Loucy (cell line): ENCODE data around the gene RNF224.

ENCODE experiments used
- H2AFZ ChIP-seq: fragments of 200-600 bp; sonication (generic); 2 replicates; pipeline ENCODE4 v1.6.0; 2016; ENCODE audit warnings: antibody characterized with exemption, mild to moderate bottlenecking, low read length, moderate library complexity
- H3F3A ChIP-seq: fragments of 200-600 bp; 2 replicates; pipeline ENCODE4 v1.6.0; 2016; ENCODE audit warnings: antibody characterized with exemption, low read depth, mild to moderate bottlenecking
- H3K27me3 ChIP-seq: fragments of 200-600 bp; sonication (generic); 2 replicates; pipeline ENCODE4 v1.6.1; 2014; ENCODE audit warnings: low read length, mild to moderate bottlenecking; ENCODE audit not compliant: insufficient read depth, poor library complexity, severe bottlenecking
- H3K36me3 ChIP-seq: fragments of 200-600 bp; sonication (generic); 2 replicates; pipeline ENCODE4 v1.6.1; 2016; ENCODE audit warnings: low read length; ENCODE audit not compliant: insufficient read depth
- H3K4me1 ChIP-seq: fragments of 200-600 bp; sonication (generic); 2 replicates; pipeline ENCODE4 v1.5.1; 2014; ENCODE audit warnings: low read length, mild to moderate bottlenecking; ENCODE audit not compliant: insufficient read depth, poor library complexity, severe bottlenecking
- H3K4me2 ChIP-seq: fragments of 200-600 bp; sonication (generic); 2 replicates; pipeline ENCODE4 v1.6.0; 2014; ENCODE audit warnings: antibody characterized with exemption, low read length, low read depth, mild to moderate bottlenecking; ENCODE audit not compliant: poor library complexity, severe bottlenecking
- H3K4me3 ChIP-seq: fragments of 200-600 bp; sonication (generic); 2 replicates; pipeline ENCODE4 v1.5.1; 2014; ENCODE audit warnings: low read length, mild to moderate bottlenecking, mixed read lengths; ENCODE audit not compliant: poor library complexity, severe bottlenecking
- H3K79me2 ChIP-seq: fragments of 200-600 bp; sonication (generic); 2 replicates; pipeline ENCODE4 v1.6.1; 2014; ENCODE audit warnings: low read length; ENCODE audit not compliant: insufficient read depth
- H3K9ac ChIP-seq: fragments of 200-600 bp; sonication (generic); 2 replicates; pipeline ENCODE4 v1.6.0; 2014; ENCODE audit warnings: mild to moderate bottlenecking, low read depth, low read length, moderate library complexity; ENCODE audit not compliant: poor library complexity, severe bottlenecking
- H3K9me2 ChIP-seq: fragments of 200-600 bp; sonication (generic); replicated peaks from 2 replicates; pipeline ENCODE4 v1.6.1; 2016; ENCODE audit warnings: low read depth, low read length, mixed read lengths
- H3K9me3 ChIP-seq: fragments of 200-600 bp; sonication (generic); 2 replicates; pipeline ENCODE4 v1.6.1; 2014; ENCODE audit warnings: mild to moderate bottlenecking, antibody characterized with exemption, low read length, low read depth; ENCODE audit not compliant: insufficient read depth
- H4K20me1 ChIP-seq: fragments of 200-600 bp; sonication (generic); 2 replicates; pipeline ENCODE4 v1.6.0; 2014; ENCODE audit warnings: antibody characterized with exemption, low read length, mild to moderate bottlenecking; ENCODE audit not compliant: insufficient read depth, poor library complexity, severe bottlenecking
- CTCF ChIP-seq: fragments of 200-600 bp; sonication (generic); conservative IDR thresholded peaks from 2 replicates; pipeline ENCODE4 v1.5.1; 2014; ENCODE audit warnings: mild to moderate bottlenecking, antibody characterized with exemption, low read length
- EZH2phosphoT487 ChIP-seq: fragments of 200-600 bp; IDR thresholded peaks from 2 replicates; pipeline ENCODE4 v1.6.1; 2018; ENCODE audit warnings: antibody characterized with exemption, mild to moderate bottlenecking, moderate library complexity, borderline replicate concordance

Gene RNF224

GRCh38 chr9:137200311-137201204 is 26.7 kb upstream of the RNF224 start, which contains the start of gene TPRN:
TPRN (minus strand) TSS chr9:137200741; CDS start chr9:137200711, 30 bp downstream.
- Histone ChIP-seq H3K27me3 (no peaks in the 10 kb centered on the region), H3K9me3 (no peaks in the 10 kb centered on the region), H3K9me2 (no peaks in the 10 kb centered on the region), H3K4me2 (peak within 1 kb of the TSS; percentile 83), H3K4me3 (peak within 1 kb of the TSS; percentile 85), H3K79me2 (peaks cover 62% of the 10 kb centered on the region), H4K20me1 (peaks cover 25% of the 10 kb centered on the region), H3K4me1 (peaks cover 37% of the 10 kb centered on the region), H3K9ac (peak within 1 kb of the TSS; percentile 89), H2AFZ (no peak within 1 kb of the TSS), H3K36me3 (no peaks in the 10 kb centered on the region), H3F3A (no peaks in the 10 kb centered on the region)
- TF ChIP-seq CTCF, result no peak
- no peak for TF ChIP-seq EZH2phosphoT487

GRCh38 chr9:137201205-137201868 is 26.0 kb upstream of the RNF224 start:
- Histone ChIP-seq H3K79me2 (peaks cover 70% of the 10 kb centered on the region), H3K27me3 (no peaks in the 10 kb centered on the region), H3K4me3 (peak overlapping the region; percentile 85), H3K4me2 (peak overlapping the region; percentile 83), H2AFZ (no peak overlapping the region), H3K9ac (peak overlapping the region; percentile 89), H4K20me1 (peaks cover 29% of the 10 kb centered on the region), H3F3A (no peaks in the 10 kb centered on the region), H3K9me2 (no peaks in the 10 kb centered on the region), H3K4me1 (peaks cover 37% of the 10 kb centered on the region), H3K9me3 (no peaks in the 10 kb centered on the region), H3K36me3 (no peaks in the 10 kb centered on the region)
- no peak for TF ChIP-seq CTCF

- H3K36me3 ChIP-seq, result no peaks in the 10 kb centered on the region
- no peaks in the 10 kb centered on the region for H3K9me2 ChIP-seq
- H4K20me1 ChIP-seq, result peaks cover 36% of the 10 kb centered on the region
- peaks cover 78% of the 10 kb centered on the region for H3K79me2 ChIP-seq
- no peak overlapping the region for H3K9ac ChIP-seq
- no peak overlapping the region for H3K4me2 ChIP-seq
- H3F3A ChIP-seq, result no peaks in the 10 kb centered on the region
- no peaks in the 10 kb centered on the region for H3K9me3 ChIP-seq
- H3K4me1 ChIP-seq, result peaks cover 44% of the 10 kb centered on the region
- TF ChIP-seq CTCF, result no peak
- H3K27me3 ChIP-seq, result no peaks in the 10 kb centered on the region
- H3K4me3 ChIP-seq, result no peak overlapping the region
- no peak overlapping the region for H2AFZ ChIP-seq
Observed at GRCh38 chr9:137202966-137203365, 24.3 kb upstream of the RNF224 start.
